ENCODE data around the gene EIF1B. TPM values are rescaled to one million over a fixed set of nuclear protein-coding genes. Genes with fewer than 3 reads are reported as not detected.

Gene EIF1B
- total RNA-seq, 1 donor from 2014 or later, result 62.3 TPM

GRCh38 chr3:40307176-40307575, 2.3 kb upstream of the EIF1B start:
- no peak overlapping the region for H3K4me3 Mint-ChIP-seq (ENCODE audit: unreplicated experiment)
- peaks cover 11% of the 10 kb centered on the region for H3K36me3 Mint-ChIP-seq (ENCODE audit: unreplicated experiment)
- no peaks in the 10 kb centered on the region for H3K27me3 Mint-ChIP-seq (ENCODE audit: unreplicated experiment)

GRCh38 chr3:40308725-40309417, 636 bp upstream of the EIF1B start:
- no peaks in the 10 kb centered on the region for H3K9me3 Mint-ChIP-seq (ENCODE audit: unreplicated experiment)
- H3K4me1 Mint-ChIP-seq (ENCODE audit: unreplicated experiment), result peaks cover 19% of the 10 kb centered on the region
- no peak for DNase-seq (ENCODE audit: extremely low spot score, unreplicated experiment)
- H3K27me3 Mint-ChIP-seq (ENCODE audit: unreplicated experiment), result no peaks in the 10 kb centered on the region
- peak overlapping the region; percentile 100 for H3K4me3 Mint-ChIP-seq (ENCODE audit: unreplicated experiment)
- TF ChIP-seq CTCF (IDR thresholded peaks at IDR 0.05), result no peak
- H3K27ac Mint-ChIP-seq (ENCODE audit: unreplicated experiment), result peak overlapping the region; percentile 100
- H3K36me3 Mint-ChIP-seq (ENCODE audit: unreplicated experiment), result peaks cover 25% of the 10 kb centered on the region

More at GRCh38 chr3:40307176-40307575, 2.3 kb upstream of the EIF1B start:
- no peak overlapping the region for H3K27ac Mint-ChIP-seq (ENCODE audit: unreplicated experiment)
- H3K9me3 Mint-ChIP-seq (ENCODE audit: unreplicated experiment), result no peaks in the 10 kb centered on the region
- TF ChIP-seq CTCF (IDR thresholded peaks at IDR 0.05), result no peak
- no peak for DNase-seq (ENCODE audit: extremely low spot score, unreplicated experiment)
- peaks cover 26% of the 10 kb centered on the region for H3K4me1 Mint-ChIP-seq (ENCODE audit: unreplicated experiment)

DNA sequence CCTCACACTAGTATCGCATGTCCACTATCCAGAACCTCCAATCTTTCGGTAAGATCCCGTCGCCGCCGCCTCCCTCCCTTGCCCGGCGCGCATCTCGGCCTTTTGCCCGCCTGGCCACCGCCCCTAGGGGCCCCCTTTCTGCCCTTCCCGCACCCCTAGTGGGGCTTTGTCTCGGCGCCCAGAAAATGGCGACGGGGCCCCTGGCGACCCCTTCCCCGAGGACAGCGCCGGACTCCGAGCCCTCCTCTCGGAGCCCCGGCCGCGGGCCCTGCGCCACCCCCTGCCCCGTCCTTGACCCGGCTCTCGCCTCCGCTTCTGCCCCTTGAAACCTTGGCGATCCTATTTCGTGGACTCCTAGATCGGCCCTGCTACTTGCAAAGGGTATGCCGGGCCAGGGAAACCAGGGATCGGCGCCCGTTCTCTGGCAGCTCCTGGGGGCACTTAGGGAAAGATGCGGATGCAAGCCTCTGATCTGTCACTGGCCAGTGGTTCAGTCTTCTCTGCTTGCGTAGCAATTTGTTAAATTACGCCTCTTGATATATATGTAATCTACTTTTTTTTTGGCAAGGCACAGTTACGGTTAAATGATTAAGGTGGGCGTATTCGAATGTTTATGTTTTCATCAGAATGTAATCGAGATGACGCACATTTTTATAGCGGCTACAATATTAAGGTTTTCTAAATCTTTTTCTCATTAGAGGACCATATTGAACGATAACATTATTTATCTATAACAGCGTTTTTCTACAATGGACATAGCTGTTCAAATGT, 603 bp downstream of the EIF1B start:
- peaks cover 29% of the 10 kb centered on the region for H3K36me3 Mint-ChIP-seq (ENCODE audit: unreplicated experiment)
- TF ChIP-seq CTCF (IDR thresholded peaks at IDR 0.05), result no peak
- peak overlapping the region; percentile 100 for H3K27ac Mint-ChIP-seq (ENCODE audit: unreplicated experiment)
- no peaks in the 10 kb centered on the region for H3K27me3 Mint-ChIP-seq (ENCODE audit: unreplicated experiment)
- H3K4me3 Mint-ChIP-seq (ENCODE audit: unreplicated experiment), result peak overlapping the region; percentile 100
- peaks cover 19% of the 10 kb centered on the region for H3K4me1 Mint-ChIP-seq (ENCODE audit: unreplicated experiment)
- H3K9me3 Mint-ChIP-seq (ENCODE audit: unreplicated experiment), result no peaks in the 10 kb centered on the region
- DNase-seq (ENCODE audit: extremely low spot score, unreplicated experiment), result peak; percentile 86

DNA sequence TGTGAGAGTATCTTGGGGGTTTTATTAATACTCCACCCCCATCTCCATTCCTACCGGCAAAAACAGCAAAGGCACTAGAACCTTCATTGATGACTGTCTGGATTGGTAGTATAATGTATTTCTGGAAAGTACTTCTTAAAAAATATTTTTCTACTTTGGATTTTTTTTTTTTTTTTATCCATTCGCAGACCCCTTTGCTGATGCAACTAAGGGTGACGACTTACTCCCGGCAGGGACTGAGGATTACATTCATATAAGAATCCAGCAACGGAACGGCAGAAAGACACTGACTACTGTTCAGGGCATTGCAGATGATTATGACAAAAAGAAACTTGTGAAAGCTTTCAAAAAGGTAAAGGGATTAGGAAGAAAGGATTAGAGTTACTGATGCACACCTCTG, 1.2 kb downstream of the EIF1B start:
- H3K36me3 Mint-ChIP-seq (ENCODE audit: unreplicated experiment), result peaks cover 29% of the 10 kb centered on the region

More for the DNA sequence above, 1.2 kb downstream of the EIF1B start:
- no peak for DNase-seq (ENCODE audit: extremely low spot score, unreplicated experiment)
- no peak for TF ChIP-seq CTCF (IDR thresholded peaks at IDR 0.05)
- Mint-ChIP-seq H3K4me1 (ENCODE audit: unreplicated experiment) (peaks cover 19% of the 10 kb centered on the region), H3K4me3 (ENCODE audit: unreplicated experiment) (peak overlapping the region; percentile 100), H3K27me3 (ENCODE audit: unreplicated experiment) (no peaks in the 10 kb centered on the region), H3K27ac (ENCODE audit: unreplicated experiment) (peak overlapping the region; percentile 100), H3K9me3 (ENCODE audit: unreplicated experiment) (no peaks in the 10 kb centered on the region)
